Pulmonary artery endothelial cell (primary cell): Measurements from ENCODE around the gene ZNF683. TPM values are rescaled to one million over a fixed set of nuclear protein-coding genes. Genes with fewer than 3 reads are reported as not detected.
"Not testable (repeated sequence)": the region's sequence is repeated elsewhere in the genome, so short reads cannot be mapped to it uniquely, and the experiment has no call there.

Experiments used
- DNase-seq: peaks from one replicate; pipeline ENCODE4 v3.0.0-alpha.2; 2011; ENCODE audit warnings: low read depth, low spot score
- total RNA-seq: library from RNA; depleted of rRNA; stranded (reverse); fragments of >200 nt; gene quantifications from 2 replicates; pipeline ENCODE4 v1.2.3, GENCODE V29; 2014

ZNF683 gene
- total RNA-seq, 1 donor from 2014 or later: not detected

DNA sequence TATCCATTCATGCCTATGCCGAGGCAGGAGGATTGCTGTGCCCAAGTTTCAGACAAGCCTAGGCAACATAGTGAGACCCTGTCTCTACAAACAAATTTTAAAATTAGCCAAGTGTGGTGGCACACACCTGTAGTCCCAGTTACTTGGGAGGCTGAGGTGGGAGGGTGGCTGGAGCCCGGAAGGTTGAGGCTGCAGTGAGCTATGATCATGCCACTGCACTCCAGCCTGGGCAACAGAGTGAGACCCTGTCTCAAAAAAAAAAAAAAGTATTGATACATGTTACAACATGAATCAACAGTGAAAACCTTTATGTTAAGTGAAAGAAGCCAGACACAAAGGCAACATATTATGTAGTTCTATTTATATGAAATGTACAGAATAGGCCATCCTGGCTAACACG lies 12.5 kb upstream of the ZNF683 start:
- not testable (repeated sequence) for DNase-seq

GRCh38 chr1:26384076-26384475 lies 11.5 kb upstream of the ZNF683 start:
- DNase-seq: no peak

DNA sequence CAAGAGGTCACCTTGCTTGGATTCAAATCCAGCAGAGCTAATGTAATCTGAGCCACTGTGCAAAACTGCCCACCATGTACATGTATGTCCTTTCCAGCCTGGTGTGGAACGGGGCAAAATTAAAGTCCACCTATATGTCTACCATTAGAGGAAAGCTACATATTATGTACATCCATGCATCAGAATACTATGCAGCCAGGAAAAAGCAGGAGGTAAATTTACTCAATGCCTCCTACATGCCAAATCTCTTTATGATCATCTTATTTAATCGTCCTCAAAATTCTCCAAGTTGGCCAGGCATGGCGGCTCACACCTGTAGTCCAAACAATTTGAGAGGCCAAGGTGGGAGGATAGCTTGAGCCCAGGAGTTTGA lies 6.3 kb upstream of the ZNF683 start:
- no peak for DNase-seq

GRCh38 chr1:26378088-26378878 lies 5.7 kb upstream of the ZNF683 start:
- DNase-seq: no peak

DNA sequence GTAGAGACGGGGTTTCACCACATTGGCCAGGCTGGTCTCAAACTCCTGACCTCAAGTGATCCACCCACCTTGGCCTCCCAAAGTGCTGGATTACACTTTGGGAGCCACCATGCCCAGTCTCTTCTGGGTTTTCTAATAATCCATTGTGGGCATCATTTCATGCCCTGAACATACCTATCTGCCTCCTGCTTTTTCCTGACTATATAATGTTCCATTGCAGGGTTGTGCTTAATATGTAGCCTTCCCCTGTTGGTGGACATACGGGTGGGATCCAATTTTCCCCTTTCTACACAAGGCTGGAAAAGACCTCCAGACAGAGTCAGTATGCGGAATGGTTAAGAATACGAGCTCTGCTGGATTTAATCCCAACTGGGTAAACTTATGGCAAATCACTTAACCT lies 3.5 kb upstream of the ZNF683 start:
- no peak for DNase-seq

- no peak for DNase-seq
Observed at GRCh38 chr1:26375081-26375480, 2.5 kb upstream of the ZNF683 start.

GRCh38 chr1:26374361-26374760 lies 1.8 kb upstream of the ZNF683 start:
- DNase-seq: not testable (repeated sequence)

- DNase-seq: no peak
Observed at GRCh38 chr1:26373789-26374188, 1.2 kb upstream of the ZNF683 start.

DNA sequence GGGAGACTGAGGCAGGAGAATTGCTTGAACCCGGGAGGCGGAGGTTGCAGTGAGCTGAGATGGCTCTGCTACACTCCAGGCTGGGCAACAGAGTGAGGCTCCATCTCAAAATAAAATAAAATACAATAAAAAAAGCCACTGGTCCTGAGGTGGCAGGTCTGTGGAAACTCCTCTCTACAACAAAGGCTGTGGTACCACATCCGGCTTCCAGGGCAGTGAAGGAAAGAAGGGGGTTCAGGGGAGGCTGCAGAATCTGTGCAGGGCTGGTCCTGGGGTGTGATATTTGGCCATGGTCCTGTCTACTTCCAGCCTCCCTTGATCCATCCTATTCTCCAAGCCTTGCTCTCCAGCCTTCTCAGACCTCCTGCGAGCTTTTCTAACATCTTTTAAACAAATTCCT lies 731 bp upstream of the ZNF683 start:
- no peak for DNase-seq

DNA sequence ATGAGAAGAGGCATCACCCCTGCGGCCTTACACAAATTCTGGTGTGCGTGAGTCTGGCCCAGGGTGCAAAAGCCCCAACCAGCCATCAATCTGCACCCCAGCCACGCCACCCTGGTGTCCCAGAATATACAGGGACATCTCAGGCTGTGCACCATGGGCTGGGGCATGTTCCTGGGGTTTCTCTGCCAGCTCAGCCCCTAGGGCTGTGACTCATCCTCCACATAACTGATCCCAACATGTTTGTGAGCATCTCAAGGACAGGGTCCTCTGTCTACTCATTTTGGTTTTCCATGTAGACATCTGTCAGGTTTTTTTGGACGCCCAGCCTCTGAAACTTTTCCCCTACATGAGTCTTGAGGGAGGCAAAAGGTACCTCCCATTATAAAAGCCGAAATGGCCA lies 511 bp downstream of the ZNF683 start:
- no peak for DNase-seq

DNA sequence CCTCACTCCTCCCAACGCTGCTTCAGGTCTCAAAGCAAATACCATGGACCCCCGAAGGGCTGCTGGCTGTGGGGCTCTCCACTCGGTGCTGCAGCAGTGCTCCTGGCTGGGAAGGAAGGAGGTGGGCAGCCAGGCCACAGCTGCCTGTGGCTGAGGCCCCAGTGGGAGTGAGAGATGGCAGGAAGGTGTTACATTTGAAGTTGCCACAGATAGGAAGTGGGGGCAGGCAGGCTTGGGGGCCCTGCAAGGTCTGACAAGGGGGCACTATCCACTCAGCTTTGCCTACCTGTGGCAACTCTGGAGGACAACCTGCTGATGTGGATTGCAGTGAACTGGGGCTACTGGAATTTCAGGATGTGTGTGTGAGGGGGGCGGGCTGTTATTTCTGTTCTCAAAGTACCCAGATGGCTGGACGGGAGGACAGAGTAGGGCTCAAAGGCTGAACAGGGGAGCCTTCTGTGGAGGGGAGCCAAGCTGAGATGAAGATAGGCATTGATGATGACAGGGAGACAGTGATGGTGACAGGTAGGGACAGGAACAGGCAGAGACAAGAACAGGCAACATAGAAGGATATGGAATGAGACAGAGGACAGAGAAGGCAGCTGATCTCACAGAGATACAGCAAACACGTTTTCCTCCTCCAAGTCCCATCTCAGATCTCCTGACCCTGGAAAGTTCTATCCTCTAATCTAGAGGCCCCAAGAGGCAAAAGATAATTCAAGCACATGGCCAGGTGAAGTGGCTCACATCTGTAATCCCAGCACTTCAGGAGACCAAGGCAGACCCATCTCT lies 1.8 kb downstream of the ZNF683 start:
- no peak for DNase-seq

- DNase-seq: no peak
Observed at GRCh38 chr1:26368486-26368885, 4.1 kb downstream of the ZNF683 start.

- no peak for DNase-seq
Observed at GRCh38 chr1:26368006-26368405, 4.5 kb downstream of the ZNF683 start.

DNA sequence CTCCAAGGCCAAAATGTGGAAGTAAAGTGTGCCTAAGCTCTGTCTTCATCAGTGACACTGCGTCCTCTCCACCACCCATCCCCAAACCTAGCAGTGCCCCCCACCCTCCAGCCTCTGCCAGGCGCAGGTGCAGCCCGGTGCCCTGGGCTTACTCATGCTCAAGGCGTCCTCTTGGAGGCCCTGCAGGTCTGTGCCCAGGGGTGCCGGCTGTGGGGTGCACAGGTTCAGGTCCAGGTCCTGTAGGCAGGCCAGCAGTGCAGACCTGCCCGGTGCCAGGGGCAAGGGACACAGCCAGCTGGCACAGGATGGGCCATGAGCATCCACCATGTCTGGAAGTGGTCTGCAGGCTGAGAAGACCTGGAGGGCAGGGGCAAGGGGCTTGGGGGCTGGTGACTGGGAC lies 5.1 kb downstream of the ZNF683 start:
- no peak for DNase-seq

DNA sequence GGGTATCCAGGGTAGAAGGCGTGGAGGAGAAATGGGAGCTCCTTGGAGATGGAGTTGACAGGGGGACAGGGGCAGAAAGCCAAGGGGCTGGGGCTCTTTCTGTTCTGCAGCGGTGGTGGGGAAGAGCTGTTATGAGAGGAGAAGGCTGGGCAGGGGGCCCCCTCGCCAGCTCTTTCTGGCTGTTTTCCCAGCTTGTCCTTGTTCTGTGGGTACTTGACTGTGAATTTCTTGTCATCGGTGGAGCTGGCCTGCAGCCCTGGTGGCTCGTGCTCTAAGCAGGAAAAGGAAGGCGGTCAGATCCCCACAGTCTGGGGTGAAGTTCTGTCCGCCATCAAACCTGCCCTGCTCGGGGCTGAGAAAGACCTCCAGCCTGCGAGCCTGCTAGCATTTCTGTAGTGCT lies 7.6 kb downstream of the ZNF683 start:
- DNase-seq: no peak

DNA sequence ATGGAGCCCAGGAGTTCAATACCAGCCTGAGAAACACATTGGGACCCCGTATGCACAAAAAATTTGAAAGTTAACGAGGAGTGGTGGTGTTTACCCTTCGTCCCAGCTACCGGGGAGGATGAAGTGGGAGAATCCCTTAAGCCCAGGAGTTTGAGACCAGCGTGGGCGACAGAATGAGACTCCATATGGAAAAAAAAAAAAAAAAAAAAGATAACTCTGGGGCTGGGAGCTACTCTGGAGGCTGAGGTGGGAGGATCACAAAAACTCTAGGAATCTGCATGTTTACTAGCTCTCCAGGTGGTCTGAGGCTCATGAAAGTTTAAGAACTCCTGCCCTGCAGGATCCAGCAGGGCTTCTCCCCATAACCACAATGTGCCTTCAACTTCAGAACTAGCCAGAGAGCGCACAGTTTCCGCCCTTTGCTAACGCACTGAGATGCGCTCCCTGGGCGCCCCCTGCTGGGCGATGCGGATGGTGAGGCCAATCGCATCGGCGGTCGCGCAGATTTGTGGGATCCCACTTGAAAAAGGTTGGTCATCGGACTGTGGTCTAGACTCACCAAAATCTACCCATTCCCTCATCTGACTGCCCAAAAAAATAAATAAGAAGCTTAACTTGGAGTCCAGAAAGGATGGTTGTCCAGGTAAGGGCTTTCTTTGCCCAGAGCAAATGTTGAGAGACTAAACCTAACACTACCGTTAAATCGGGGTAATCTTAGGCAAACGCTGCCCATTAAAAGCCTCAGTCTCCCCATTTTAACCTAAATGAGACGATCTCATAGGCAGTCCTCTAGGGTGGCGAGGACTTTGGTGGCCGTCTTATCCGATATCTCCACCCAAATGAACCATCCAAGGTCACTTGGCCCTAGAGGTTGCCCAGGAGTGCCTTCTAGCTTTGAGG lies 8.8 kb downstream of the ZNF683 start:
- no peak for DNase-seq

DNA sequence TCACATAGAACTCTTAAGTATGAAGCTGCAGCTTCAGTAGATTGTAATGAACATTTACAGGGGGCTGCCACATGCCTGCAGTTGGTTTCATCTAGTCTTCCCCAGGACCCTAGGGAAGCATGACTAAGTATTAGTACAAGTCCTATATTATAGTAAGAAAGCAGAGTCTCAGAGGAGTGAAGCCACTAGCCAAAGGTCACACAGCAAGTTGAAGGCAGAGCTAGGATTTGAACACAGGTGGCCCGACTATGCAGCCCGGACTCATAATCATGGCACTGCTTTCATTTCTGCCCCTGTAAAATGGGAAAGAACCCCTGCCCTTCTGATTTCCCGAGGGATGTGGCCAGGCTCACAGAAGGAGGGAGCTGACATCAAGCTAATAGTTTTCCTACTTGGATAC lies 10.2 kb downstream of the ZNF683 start:
- no peak for DNase-seq

DNA sequence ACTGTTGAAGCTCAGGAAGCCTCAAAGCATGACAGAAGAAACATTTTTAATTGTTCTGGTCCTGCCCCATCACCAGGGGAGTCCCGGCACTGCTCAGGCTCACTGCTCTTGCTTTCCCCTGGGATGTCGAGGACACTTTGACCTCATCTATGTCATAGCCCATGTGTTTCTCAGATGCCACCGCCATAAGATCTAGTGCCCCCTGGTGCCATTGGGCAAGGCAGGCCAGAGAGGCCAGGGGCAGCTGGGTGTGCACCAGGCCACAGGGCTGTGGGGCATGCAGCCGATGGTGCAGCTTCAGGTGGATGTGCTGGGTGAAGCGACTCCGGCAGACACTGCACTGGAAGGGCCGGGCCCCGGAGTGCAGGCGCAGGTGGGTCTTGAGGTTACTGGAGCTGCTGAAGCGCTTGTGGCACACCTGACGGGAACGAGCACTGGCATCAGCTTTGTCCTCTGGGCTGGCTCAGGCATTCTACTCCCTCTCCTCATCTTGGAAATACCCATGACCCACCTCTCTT lies 10.9 kb downstream of the ZNF683 start:
- no peak for DNase-seq

- no peak for DNase-seq
Observed at GRCh38 chr1:26360807-26361604, 11.5 kb downstream of the ZNF683 start.

DNA sequence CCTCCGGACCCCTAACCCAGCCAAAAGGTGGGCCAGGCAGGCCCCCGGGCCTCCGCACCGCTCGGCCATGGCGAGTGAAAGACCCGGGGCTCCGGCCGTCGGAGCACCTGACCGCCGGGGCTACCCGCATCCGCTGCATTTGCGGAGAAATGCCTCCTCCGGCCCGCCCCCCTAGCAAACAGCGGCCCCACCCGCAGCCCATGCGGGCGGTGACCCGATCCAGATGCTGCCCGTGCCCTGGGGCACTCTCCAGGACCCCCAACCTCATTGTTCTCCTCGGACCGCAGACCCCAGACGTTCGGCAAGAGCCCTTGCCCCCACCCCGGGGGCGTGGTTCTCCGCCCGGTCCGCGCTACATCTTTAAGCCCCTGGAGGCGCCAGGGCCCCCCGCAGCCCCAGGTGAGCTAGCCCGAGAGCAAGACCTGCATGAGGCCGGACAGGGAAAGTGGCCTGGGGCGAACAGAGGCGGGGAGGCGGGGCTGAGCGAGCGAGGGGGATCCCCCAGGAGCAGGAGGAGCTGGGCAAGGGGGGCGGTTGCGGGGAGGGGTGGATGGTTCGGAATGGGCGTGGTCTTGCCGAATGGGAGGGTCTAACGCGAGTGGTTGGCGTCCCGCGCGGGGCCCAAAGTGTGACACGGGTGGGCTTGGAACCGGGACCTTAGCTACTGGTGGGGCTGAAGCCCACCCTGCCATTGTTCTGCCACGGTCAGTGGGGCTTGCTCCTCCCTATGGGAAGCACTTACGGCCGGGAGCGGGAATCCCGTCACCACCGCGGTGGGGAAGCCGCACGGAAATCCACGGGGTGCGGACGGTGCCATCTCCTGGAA lies 12.4 kb downstream of the ZNF683 start:
- no peak for DNase-seq
